Measurements from ENCODE around the gene RGR.

Gene RGR

DNA sequence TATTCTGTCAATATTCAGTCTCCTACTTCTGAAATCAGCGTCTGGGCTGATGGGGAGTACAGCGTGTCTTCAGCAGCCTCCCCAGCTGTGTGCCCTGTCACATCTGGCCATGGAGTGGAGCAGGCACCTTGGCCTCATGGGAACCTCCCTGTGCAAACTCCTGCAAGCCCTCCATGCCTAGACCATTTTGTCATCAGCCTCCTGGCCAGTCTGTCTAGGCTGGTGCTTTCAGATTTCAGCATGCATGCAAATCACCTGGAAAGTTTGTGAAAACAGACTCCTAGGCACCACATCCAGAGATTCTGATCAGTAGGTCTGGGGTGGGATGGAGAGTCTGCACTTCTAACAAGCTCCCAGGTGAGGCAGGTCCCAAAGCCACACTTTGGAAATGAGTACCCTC is 57.4 kb downstream of the RGR start:
- DNase-seq: no peak

DNA sequence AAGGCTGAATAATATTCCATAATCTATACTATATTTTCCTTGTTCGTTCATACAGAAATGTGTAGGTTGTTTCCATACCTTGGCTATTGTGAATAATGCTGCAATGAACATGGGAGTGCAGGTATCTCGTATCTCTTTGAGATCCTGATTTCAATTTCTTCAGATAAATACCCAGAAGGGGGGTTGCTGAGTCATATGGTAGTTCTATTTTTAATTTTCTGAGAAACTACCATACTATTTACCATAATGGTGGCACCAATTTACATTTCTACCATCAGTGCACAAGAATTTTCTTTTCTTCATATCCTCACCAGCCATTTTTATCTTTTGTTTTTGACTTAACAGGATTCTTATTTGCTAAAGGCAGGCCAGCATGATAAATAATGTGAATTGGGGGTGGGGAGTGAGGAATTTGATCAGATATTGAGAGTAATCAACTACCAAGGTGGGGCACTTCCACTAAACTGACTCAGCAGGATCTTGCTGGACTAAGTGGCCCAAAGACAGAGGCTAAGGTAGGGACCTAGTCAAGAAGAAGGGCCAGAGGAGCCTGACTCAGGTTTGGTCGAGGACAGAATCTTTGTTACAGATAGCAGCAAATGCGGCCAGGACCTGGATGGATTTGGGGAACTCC is 62.0 kb downstream of the RGR start:
- no peak for DNase-seq

DNA sequence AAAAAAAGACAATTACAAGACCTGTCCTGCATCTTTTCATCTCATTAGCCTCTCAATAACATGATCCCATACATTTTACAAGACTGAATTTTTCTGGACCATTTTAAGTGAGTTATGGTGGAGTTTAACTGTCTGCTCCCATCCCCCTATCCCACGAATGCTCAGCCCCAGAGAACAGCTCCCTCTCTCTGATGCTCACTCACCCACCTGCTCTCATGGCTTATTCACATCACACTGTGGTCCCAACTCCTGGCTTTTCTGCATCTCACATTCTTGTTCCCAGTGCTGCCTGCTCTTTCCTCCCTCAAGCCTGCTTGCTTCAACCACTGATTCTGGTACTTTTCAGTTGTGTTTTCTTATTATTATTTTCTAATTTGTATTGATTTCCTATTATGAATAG is 63.2 kb downstream of the RGR start:
- no peak for DNase-seq

DNA sequence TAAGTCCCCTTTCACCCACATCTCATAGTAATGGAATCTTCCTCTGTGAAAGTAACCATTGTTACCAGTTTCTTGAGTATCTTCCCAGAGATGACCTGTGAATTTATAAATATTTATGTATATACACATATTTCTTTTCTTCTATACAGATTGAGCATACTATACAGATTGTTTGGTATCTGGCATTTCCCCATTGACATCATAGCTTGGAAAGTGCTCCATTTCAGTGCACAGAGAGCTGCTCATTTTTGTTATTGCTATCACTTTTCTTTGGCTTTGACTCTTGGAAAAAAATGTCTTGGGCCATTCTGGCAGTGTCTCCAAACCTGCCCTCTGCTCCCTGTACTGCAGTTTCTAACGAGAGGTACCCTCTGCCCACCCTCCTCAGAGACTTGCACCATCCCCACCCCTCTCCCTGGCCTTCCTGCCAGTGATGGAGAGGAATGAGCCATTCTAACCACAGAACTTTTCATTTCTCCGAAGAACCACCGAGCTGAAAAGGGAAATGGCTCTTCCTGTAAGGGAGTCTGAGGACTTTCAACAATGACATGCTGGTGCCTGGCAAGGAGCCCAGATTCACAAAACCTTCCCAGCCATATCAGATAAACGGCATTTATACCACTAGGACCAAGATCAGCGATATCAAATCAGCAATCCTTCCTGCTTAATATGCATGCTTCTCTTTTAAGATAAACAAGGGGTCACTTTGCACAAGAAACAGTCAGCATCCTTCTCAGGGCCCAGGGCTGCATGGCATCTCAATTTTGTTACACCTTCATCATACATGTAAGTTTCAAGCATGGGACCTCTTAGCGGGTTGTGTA is 63.8 kb downstream of the RGR start:
- no peak for DNase-seq

Measured in cortex of kidney (tissue), 1 donor.